Chondrocyte (in vitro differentiated cells): ENCODE data around the gene CIB2. TPM values are rescaled to one million over a fixed set of nuclear protein-coding genes. Genes with fewer than 3 reads are reported as not detected.

ENCODE experiments used
- DNase-seq: peaks from one replicate; pipeline ENCODE4 v3.0.0; 2021; ENCODE audit warnings: mixed read lengths, low spot score
- H3K27ac Mint-ChIP-seq: one replicate; pipeline ENCODE4 v1.8.0; 2021; ENCODE audit warnings: mild to moderate bottlenecking, moderate library complexity, mixed read lengths; ENCODE audit not compliant: unreplicated experiment
- H3K27me3 Mint-ChIP-seq: 2 replicates; pipeline ENCODE4 v1.8.0; 2021; ENCODE audit warnings: low read depth, mixed read lengths
- H3K36me3 Mint-ChIP-seq: 2 replicates; pipeline ENCODE4 v1.8.0; 2021; ENCODE audit warnings: low read depth, mixed read lengths
- H3K4me1 Mint-ChIP-seq: 2 replicates; pipeline ENCODE4 v1.8.0; 2021; ENCODE audit warnings: low read depth, mild to moderate bottlenecking, mixed read lengths
- H3K4me3 Mint-ChIP-seq: one replicate; pipeline ENCODE4 v1.8.0; 2021; ENCODE audit warnings: mild to moderate bottlenecking, moderate library complexity, mixed read lengths; ENCODE audit not compliant: unreplicated experiment
- H3K9me3 Mint-ChIP-seq: 2 replicates; pipeline ENCODE4 v1.8.0; 2021; ENCODE audit warnings: low read depth, mixed read lengths
- total RNA-seq: library from RNA; stranded (reverse); gene quantifications from 3 replicates; pipeline ENCODE4 v1.2.1, GENCODE V29; 2021
- TF ChIP-seq, protein P1 (sequence below): fragments of 200-600 bp; sonication (generic); IDR thresholded peaks from 2 replicates; pipeline ENCODE4 v1.5.0; 2021; ENCODE audit warnings: antibody characterized with exemption, mild to moderate bottlenecking, moderate library complexity

The CIB2 gene
- total RNA-seq, 1 donor from 2014 or later: 8.0 TPM

DNA sequence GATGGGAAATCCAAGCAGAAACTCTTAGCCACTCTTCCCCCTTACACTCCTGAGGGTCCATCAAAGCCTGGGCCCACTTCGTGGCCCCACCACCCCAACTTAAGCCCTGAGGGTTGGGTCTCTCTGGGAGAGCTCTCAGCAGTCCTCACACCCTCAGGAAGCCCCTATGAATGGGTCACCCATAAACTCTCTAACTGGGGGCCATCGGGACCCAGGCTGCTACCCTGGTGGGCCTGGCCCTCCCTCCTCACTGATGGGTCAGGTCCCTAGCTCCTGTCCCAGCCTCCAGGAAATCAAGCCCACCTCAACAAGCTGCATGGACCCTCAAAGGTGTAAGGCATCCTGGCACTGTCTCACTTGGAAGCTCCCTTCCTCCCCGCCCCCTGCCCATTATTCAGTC, 19.5 kb downstream of the CIB2 start:
- Mint-ChIP-seq H3K4me3 (no peak overlapping the region), H3K36me3 (no peaks in the 10 kb centered on the region), H3K27ac (no peak overlapping the region), H3K9me3 (no peaks in the 10 kb centered on the region), H3K4me1 (no peaks in the 10 kb centered on the region), H3K27me3 (no peaks in the 10 kb centered on the region)
- peak; percentile 61 for DNase-seq
- TF ChIP-seq, protein P1, sequence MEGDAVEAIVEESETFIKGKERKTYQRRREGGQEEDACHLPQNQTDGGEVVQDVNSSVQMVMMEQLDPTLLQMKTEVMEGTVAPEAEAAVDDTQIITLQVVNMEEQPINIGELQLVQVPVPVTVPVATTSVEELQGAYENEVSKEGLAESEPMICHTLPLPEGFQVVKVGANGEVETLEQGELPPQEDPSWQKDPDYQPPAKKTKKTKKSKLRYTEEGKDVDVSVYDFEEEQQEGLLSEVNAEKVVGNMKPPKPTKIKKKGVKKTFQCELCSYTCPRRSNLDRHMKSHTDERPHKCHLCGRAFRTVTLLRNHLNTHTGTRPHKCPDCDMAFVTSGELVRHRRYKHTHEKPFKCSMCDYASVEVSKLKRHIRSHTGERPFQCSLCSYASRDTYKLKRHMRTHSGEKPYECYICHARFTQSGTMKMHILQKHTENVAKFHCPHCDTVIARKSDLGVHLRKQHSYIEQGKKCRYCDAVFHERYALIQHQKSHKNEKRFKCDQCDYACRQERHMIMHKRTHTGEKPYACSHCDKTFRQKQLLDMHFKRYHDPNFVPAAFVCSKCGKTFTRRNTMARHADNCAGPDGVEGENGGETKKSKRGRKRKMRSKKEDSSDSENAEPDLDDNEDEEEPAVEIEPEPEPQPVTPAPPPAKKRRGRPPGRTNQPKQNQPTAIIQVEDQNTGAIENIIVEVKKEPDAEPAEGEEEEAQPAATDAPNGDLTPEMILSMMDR: no peak

DNA sequence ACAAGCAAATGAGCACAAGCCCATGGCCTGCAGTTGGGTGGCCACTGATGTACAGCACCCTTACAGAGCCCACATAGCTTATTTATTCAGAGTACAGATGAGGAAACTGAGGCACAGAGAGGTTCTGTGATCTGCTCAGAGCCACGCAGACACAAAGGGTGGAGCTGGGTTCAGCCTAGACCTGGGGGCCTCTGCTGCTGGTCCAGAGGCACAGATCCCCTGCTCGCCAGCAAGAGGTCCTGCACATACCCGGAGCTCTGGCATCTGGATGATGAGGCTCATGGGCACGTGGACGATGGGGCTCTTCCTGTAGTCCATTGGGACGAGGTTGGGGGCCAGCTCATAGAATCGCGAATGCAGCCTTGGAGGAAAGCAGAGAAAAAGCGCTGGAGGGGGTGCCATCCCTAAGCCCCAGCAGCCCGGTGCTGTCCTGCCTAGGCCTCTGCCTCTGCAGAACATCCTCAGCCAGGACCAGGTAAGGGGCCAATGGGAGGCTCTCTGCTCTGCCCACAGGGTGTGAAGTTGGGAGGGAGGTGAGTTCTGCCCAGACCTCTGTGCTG, 20.2 kb downstream of the CIB2 start:
- DNase-seq: peak; percentile 59
- H3K4me3 Mint-ChIP-seq: no peak overlapping the region
- TF ChIP-seq, protein P1: no peak
- H3K9me3 Mint-ChIP-seq: no peaks in the 10 kb centered on the region
- H3K4me1 Mint-ChIP-seq: no peaks in the 10 kb centered on the region
- H3K27ac Mint-ChIP-seq: no peak overlapping the region
- H3K36me3 Mint-ChIP-seq: no peaks in the 10 kb centered on the region
- H3K27me3 Mint-ChIP-seq: no peaks in the 10 kb centered on the region

- Mint-ChIP-seq H3K9me3 (no peaks in the 10 kb centered on the region), H3K4me1 (no peaks in the 10 kb centered on the region)
- TF ChIP-seq, protein P1: no peak
Observed at GRCh38 chr15:78110096-78110495, 21.1 kb downstream of the CIB2 start.

GRCh38 chr15:78109156-78109555, 22.1 kb downstream of the CIB2 start:
- H3K9me3 Mint-ChIP-seq: no peaks in the 10 kb centered on the region
- H3K4me1 Mint-ChIP-seq: no peaks in the 10 kb centered on the region
- H3K4me3 Mint-ChIP-seq: no peak overlapping the region
- H3K36me3 Mint-ChIP-seq: peaks cover 2% of the 10 kb centered on the region
- peak; percentile 59 for DNase-seq
- no peak overlapping the region for H3K27ac Mint-ChIP-seq
- TF ChIP-seq, protein P1: no peak
- no peaks in the 10 kb centered on the region for H3K27me3 Mint-ChIP-seq

More at GRCh38 chr15:78110096-78110495, 21.1 kb downstream of the CIB2 start:
- H3K36me3 Mint-ChIP-seq: no peaks in the 10 kb centered on the region
- H3K4me3 Mint-ChIP-seq: no peak overlapping the region
- H3K27ac Mint-ChIP-seq: no peak overlapping the region
- DNase-seq: peak; percentile 64
- H3K27me3 Mint-ChIP-seq: no peaks in the 10 kb centered on the region

DNA sequence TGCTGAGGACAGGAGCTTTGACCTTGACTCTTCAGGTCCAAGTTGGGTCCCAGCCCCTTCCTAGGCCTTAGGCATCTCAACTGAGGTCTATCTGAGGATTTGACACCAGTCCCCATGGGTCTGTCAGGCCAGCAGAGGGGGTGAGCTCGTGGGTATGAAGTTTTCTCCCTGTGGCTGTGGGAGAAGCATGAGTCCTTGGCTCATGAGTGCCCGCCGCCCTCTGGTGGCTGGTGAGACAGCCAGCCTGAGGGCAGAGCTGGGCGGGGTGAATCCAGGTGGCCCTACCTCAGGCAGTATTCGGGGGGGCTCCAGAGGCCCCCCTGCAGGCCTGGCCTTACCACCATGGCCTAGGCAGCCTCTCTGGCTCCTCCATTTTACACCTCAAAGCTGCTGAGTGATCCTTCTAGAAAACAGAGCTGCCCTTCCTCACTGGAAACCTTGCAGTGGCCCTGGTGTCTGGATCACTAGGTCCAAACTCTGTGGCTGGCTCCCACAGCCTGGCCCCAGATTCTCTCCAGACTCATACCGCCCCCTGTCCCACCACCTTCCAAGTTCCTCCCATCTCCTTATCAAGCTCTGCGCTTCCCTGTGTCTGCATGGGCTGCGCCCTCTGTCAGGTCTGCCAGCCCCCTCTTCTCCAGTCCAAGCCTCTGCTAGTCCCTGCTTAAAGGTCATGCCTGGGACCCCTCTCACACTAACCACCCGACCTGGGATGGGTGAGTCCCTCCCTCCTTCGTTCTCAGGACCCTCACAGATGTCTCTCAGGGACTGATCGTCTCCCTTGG, 22.8 kb downstream of the CIB2 start:
- TF ChIP-seq, protein P1: peak; percentile 94
- peak; percentile 88 for DNase-seq
- Mint-ChIP-seq H3K4me1 (peaks cover 2% of the 10 kb centered on the region), H3K36me3 (peaks cover 2% of the 10 kb centered on the region), H3K27ac (no peak overlapping the region), H3K4me3 (no peak overlapping the region), H3K9me3 (no peaks in the 10 kb centered on the region), H3K27me3 (no peaks in the 10 kb centered on the region)
